Measurements from ENCODE around the gene CABCOCO1.

GRCh38 chr10:61635471-61635870 is 27.3 kb upstream of the CABCOCO1 start:
- TF ChIP-seq POLR2A (IDR thresholded peaks at IDR 0.05), result no peak
- no peak for TF ChIP-seq CTCF (IDR thresholded peaks at IDR 0.05)

Measured in thyroid gland (tissue), 4 donors.